Gastrocnemius medialis (tissue), 4 donors: Measurements from ENCODE around the gene LHPP. TPM values are rescaled to one million over a fixed set of nuclear protein-coding genes. Genes with fewer than 3 reads are reported as not detected.

Experiments used
- ATAC-seq, 2 donors: fragments of 150-250 bp; one replicate each; pipeline ENCODE4 v1.9.1; 2016
- DNase-seq, 2 donors: peaks; one replicate each; pipeline ENCODE4 v3.0.0-alpha.2; 2019
- H3K27ac ChIP-seq, 4 donors: fragments of 200-600 bp; sonication (generic); 1 replicate in 1 of 4; 2 replicates in 3 of 4; pipeline ENCODE4 v1.5.1; 2016 to 2018; ENCODE audit warnings: mild to moderate bottlenecking in 2 of 4, moderate library complexity in 1 of 4
- H3K27me3 ChIP-seq, 3 donors: fragments of 200-600 bp; sonication (generic) in 2 of 3; 1 replicate in 1 of 3; 2 replicates in 2 of 3; pipeline versions ENCODE4 v1.5.1 to v1.6.0; 2016 to 2019; ENCODE audit warnings: mild to moderate bottlenecking in 1 of 3, moderate library complexity in 1 of 3
- H3K36me3 ChIP-seq, 2 donors: fragments of 200-600 bp; sonication (generic) in 1 of 2; one replicate each; pipeline ENCODE4 v1.5.1; 2017 to 2018
- H3K4me1 ChIP-seq, 2 donors: fragments of 200-600 bp; sonication (generic) in 1 of 2; one replicate each; pipeline ENCODE4 v1.5.1; 2016 to 2017; ENCODE audit warnings: mild to moderate bottlenecking in 2 of 2
- H3K4me3 ChIP-seq, 4 donors: fragments of 200-600 bp; sonication (generic) in 3 of 4; 1 replicate in 1 of 4; 2 replicates in 3 of 4; pipeline ENCODE4 v1.5.1; 2016 to 2019; ENCODE audit warnings: mild to moderate bottlenecking in 2 of 4
- H3K9me3 ChIP-seq, 3 donors: fragments of 200-600 bp; sonication (generic) in 2 of 3; 1 replicate in 1 of 3; 2 replicates in 2 of 3; pipeline ENCODE4 v1.5.1; 2016 to 2019
- CTCF ChIP-seq, 5 experiments: fragments of 450-650 bp in 3 of 5; fragments of 200-600 bp in 2 of 5; sonication (generic) in 2 of 5; IDR thresholded peaks in 4 of 5; conservative IDR thresholded peaks in 1 of 5; 1 replicate in 4 of 5; 2 replicates in 1 of 5; pipeline ENCODE4 v1.5.1; 2016 to 2019; ENCODE audit warnings: antibody characterized with exemption in 5 of 5, mild to moderate bottlenecking in 3 of 5, moderate library complexity in 3 of 5
- POLR2A ChIP-seq, 2 donors: fragments of 450-650 bp; IDR thresholded peaks; one replicate each; pipeline ENCODE4 v1.6.1; 2017; ENCODE audit warnings: antibody characterized with exemption in 2 of 2, mild to moderate bottlenecking in 2 of 2, moderate library complexity in 2 of 2
- in situ Hi-C, 4 donors: fragments of 200-750 bp; cut with MboI; loops; one replicate each; pipeline versions ENCODE4 v1.15.0 to v1.8.0; 2017; ENCODE audit warnings: low sequenced_read_pairs in 4 of 4
- intact Hi-C: fragments of 100-400 bp; cut with DNase I; formaldehyde crosslinking; loops from one replicate; pipeline ENCODE4 v1.15.1; 2023; ENCODE audit warnings: low total_unique reads
- total RNA-seq, 4 donors: library from RNA; depleted of rRNA; stranded (reverse); fragments of >200 nt; gene quantifications; one replicate each; pipeline versions ENCODE4 v1.1.0 to v1.2.3, GENCODE V29; 2016

The LHPP gene
- total RNA-seq, 4 donors from 2014 or later, result 4.9 to 16.0 (median 12.2) TPM

- TF ChIP-seq CTCF (IDR thresholded peaks at IDR 0.05 in 4 of 5, conservative IDR thresholded peaks at IDR 0.05 in 1 of 5) (no peak), POLR2A (IDR thresholded peaks at IDR 0.05) (no peak)
- H3K9me3 ChIP-seq, result no peaks in the 10 kb centered on the region
- ATAC-seq, result no peak
- H3K27me3 ChIP-seq, result no peaks in the 10 kb centered on the region
- in situ Hi-C loops, result no loop called here
- peaks cover 52 to 66% of the 10 kb centered on the region in 2 donors for H3K4me1 ChIP-seq
- DNase-seq, result no peak
- peak overlapping the region; percentile 94 to 99 (median 95) for H3K27ac ChIP-seq
- intact Hi-C loops, result loop anchor here (5.0 kb wide), 1 partner anchor 124 kb away; no protein-coding TSS in a partner anchor
- H3K36me3 ChIP-seq, result no peaks in the 10 kb centered on the region
- no peak overlapping the region for H3K4me3 ChIP-seq
Observed at GRCh38 chr10:124563320-124564040, 101.9 kb downstream of the LHPP start.

- Histone ChIP-seq H3K9me3 (no peaks in the 10 kb centered on the region), H3K4me1 (peaks cover 38 to 52% of the 10 kb centered on the region in 2 donors), H3K4me3 (no peak overlapping the region), H3K27ac (peak overlapping the region; percentile 94 to 99 (median 95)), H3K36me3 (no peaks in the 10 kb centered on the region), H3K27me3 (no peaks in the 10 kb centered on the region)
- no peak for DNase-seq
- no peak for ATAC-seq
- in situ Hi-C loops, result no loop called here
- intact Hi-C loops, result loop anchor here (1.0 to 5.0 kb wide), 2 partner anchors 25 to 122 kb away; no protein-coding TSS in a partner anchor
- TF ChIP-seq CTCF (IDR thresholded peaks at IDR 0.05 in 4 of 5, conservative IDR thresholded peaks at IDR 0.05 in 1 of 5) (no peak), POLR2A (IDR thresholded peaks at IDR 0.05) (no peak)
Observed at GRCh38 chr10:124564881-124565280, 103.3 kb downstream of the LHPP start.

DNA sequence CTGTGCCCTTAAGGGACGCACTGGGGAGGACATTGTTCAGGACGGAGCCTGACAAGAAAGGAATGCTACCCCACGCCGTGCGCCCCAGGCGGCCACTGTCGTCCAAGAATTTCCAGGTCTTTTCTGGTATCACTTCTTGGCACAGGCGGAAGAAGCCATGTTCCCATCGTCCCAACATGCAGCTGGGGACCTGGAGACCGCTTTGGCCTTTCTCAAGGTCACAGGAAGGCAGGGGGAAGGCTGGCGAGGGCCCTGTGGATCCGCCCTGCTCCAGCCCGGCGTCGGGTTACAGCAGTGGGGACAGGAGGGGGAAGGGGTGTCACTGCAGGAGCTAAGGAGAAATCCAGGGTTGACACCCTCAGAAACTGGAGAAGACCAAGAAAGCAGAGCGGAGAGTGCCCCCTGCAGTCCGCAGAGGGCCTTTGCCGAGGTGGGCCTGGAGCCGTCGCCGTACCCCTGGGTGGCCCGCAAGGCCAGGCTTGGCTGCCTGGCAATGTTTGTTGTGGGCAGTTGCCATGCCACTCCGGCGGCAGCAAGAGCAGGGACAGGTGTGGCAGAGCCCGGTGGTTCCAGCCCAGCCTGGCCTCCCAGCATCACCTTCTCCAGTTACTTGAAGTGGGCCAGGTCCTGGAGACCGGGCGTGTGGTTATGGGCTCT is 104.1 kb downstream of the LHPP start:
- Histone ChIP-seq H3K4me1 (peaks cover 31 to 45% of the 10 kb centered on the region in 2 donors), H3K9me3 (no peaks in the 10 kb centered on the region), H3K36me3 (no peaks in the 10 kb centered on the region), H3K4me3 (peak overlapping the region in 2 of 4 donors; percentile 2 to 12), H3K27ac (peak overlapping the region; percentile 94 to 99 (median 95)), H3K27me3 (no peaks in the 10 kb centered on the region)
- TF ChIP-seq POLR2A (IDR thresholded peaks at IDR 0.05) (no peak), CTCF (IDR thresholded peaks at IDR 0.05 in 4 of 5, conservative IDR thresholded peaks at IDR 0.05 in 1 of 5) (peak; percentile 75 to 94 (median 87))
- in situ Hi-C loops (no loop called here), intact Hi-C loops (loop anchor here (1.0 kb wide), 1 partner anchor 25 kb away; no protein-coding TSS in a partner anchor)
- peak; percentile 84 to 97 for DNase-seq
- ATAC-seq, result peak; percentile 81 to 83

- TF ChIP-seq POLR2A (IDR thresholded peaks at IDR 0.05) (no peak), CTCF (IDR thresholded peaks at IDR 0.05 in 4 of 5, conservative IDR thresholded peaks at IDR 0.05 in 1 of 5) (no peak)
- Histone ChIP-seq H3K36me3 (no peaks in the 10 kb centered on the region), H3K27me3 (no peaks in the 10 kb centered on the region), H3K9me3 (no peaks in the 10 kb centered on the region), H3K27ac (peak overlapping the region; percentile 94 to 99 (median 95)), H3K4me3 (no peak overlapping the region), H3K4me1 (peaks cover 24 to 38% of the 10 kb centered on the region in 2 donors)
- ATAC-seq (peak; percentile 35 to 53), DNase-seq (no peak)
- in situ Hi-C loops (no loop called here), intact Hi-C loops (no loop called here)
Observed at GRCh38 chr10:124566222-124566888, 104.7 kb downstream of the LHPP start.
